Spleen (tissue), 11 donors: ENCODE data around the gene DOCK11. TPM values are rescaled to one million over a fixed set of nuclear protein-coding genes. Genes with fewer than 3 reads are reported as not detected.

Experiments
- DNase-seq: peaks from one replicate; pipeline ENCODE4 v3.0.0-alpha.2; 2020
- H3K27ac ChIP-seq, 8 donors: fragments of 200-600 bp; sonication (generic) in 7 of 8; 1 replicate in 4 of 8; 2 replicates in 4 of 8; pipeline versions ENCODE4 v1.5.0 to v1.8.0; 2016 to 2021; ENCODE audit warnings: inconsistent platforms in 4 of 8, mild to moderate bottlenecking in 4 of 8, moderate library complexity in 1 of 8
- H3K27me3 ChIP-seq, 7 donors: fragments of 200-600 bp; sonication (generic) in 6 of 7; replicated peaks in 1 of 7; 1 replicate in 4 of 7; 2 replicates in 3 of 7; pipeline versions ENCODE4 v1.5.0 to v1.8.0; 2016 to 2021; ENCODE audit warnings: inconsistent platforms in 3 of 7, mild to moderate bottlenecking in 1 of 7
- H3K36me3 ChIP-seq, 6 donors: fragments of 200-600 bp; sonication (generic) in 5 of 6; 1 replicate in 4 of 6; 2 replicates in 2 of 6; pipeline versions ENCODE4 v1.5.0 to v1.8.0; 2016 to 2021; ENCODE audit warnings: inconsistent platforms in 2 of 6
- H3K4me1 ChIP-seq, 6 donors: fragments of 200-600 bp; sonication (generic) in 5 of 6; 1 replicate in 3 of 6; 2 replicates in 3 of 6; pipeline versions ENCODE4 v1.5.0 to v1.8.0; 2016 to 2021; ENCODE audit warnings: inconsistent platforms in 3 of 6
- H3K4me3 ChIP-seq, 8 donors: fragments of 200-600 bp; sonication (generic) in 7 of 8; 1 replicate in 4 of 8; 2 replicates in 4 of 8; pipeline versions ENCODE4 v1.5.0 to v1.8.0; 2016 to 2021; ENCODE audit warnings: inconsistent platforms in 4 of 8, mild to moderate bottlenecking in 4 of 8, moderate library complexity in 2 of 8
- H3K9me3 ChIP-seq, 8 donors: fragments of 200-600 bp; sonication (generic) in 7 of 8; 1 replicate in 4 of 8; 2 replicates in 4 of 8; pipeline versions ENCODE4 v1.5.0 to v1.8.0; 2016 to 2021; ENCODE audit warnings: inconsistent platforms in 4 of 8
- POLR2A ChIP-seq, 3 donors: fragments of 450-650 bp; IDR thresholded peaks; one replicate each; pipeline ENCODE4 v1.5.1; 2017; ENCODE audit warnings: antibody characterized with exemption in 3 of 3, mild to moderate bottlenecking in 1 of 3
- POLR2AphosphoS5 ChIP-seq, 3 donors: sonication (generic); formaldehyde crosslinking; IDR thresholded peaks; one replicate each; pipeline ENCODE4 v1.5.1; 2017; ENCODE audit warnings: antibody characterized with exemption in 3 of 3
- WGBS, 5 donors: extraction: QIAGEN DNeasy Blood & Tissue Kit in 3 of 5; methylation state at CpG; one replicate each; pipeline versions ENCODE4 v1.1.5 to v1.1.7; 2013 to 2018; 5-methylcytosine and 5-hydroxymethylcytosine counted together
- intact Hi-C: fragments of 100-400 bp; cut with DNase I; formaldehyde crosslinking; loops from one replicate; pipeline ENCODE4 v1.15.0; 2023; ENCODE audit warnings: low total_unique reads
- polyA plus RNA-seq, 3 donors: library from polyadenylated mRNA; stranded (reverse); fragments of 200-250 nt; gene quantifications; one replicate each; pipeline ENCODE4 v1.2.1, GENCODE V29; 2013
- total RNA-seq, 7 donors: library from RNA; depleted of rRNA in 3 of 7; stranded (reverse); fragments of >200 nt in 3 of 7; fragmentation: NEBNext Ultra II Directional in 4 of 7; extraction: Animal tissue kit (Norgen Biotek cat#: 25700) in 4 of 7; gene quantifications; one replicate each; pipeline versions ENCODE4 v1.1.0 to v1.2.1, GENCODE V29; 2016 to 2021
- TF ChIP-seq, protein P1 (sequence below), 11 experiments: fragments of 200-600 bp in 7 of 11; fragments of 450-650 bp in 4 of 11; sonication (generic) in 4 of 11; IDR thresholded peaks in 8 of 11; conservative IDR thresholded peaks in 3 of 11; 1 replicate in 7 of 11; 2 replicates in 4 of 11; pipeline versions ENCODE4 v1.4.0 to v1.8.0; 2016 to 2021; ENCODE audit warnings: antibody characterized with exemption in 11 of 11, inconsistent platforms in 4 of 11, mild to moderate bottlenecking in 1 of 11
- donor health status: healthy with polysubstance abuse.
- donor health status: DM: no; HTN: no; CAD: no; lungs with moderate emphysema.
- donor health status: DM: no; HTN: no; CAD: no.
- donor health status: Bipolar disorder and iron deficiency.
- donor health status: healthy.
- donor health status: DM: no; HTN: no; CAD: no.
- donor health status: DM: yes; HTN: yes; CAD: no.

The DOCK11 gene
- total and polyA plus RNA-seq, 10 donors: 32.8 to 68.9 (median 56.0) TPM

GRCh38 chrX:118525174-118525730 is 29.6 kb downstream of the DOCK11 start:
- no peak for DNase-seq
- peaks cover 0 to 3% (median 0%) of the 10 kb centered on the region in 7 donors for H3K27me3 ChIP-seq
- intact Hi-C loops: no loop called here
- H3K4me3 ChIP-seq: no peak overlapping the region
- 57 to 92% (median 72%) methylated on average over 4 of the region's 4 CpGs for WGBS, 5 donors
- TF ChIP-seq POLR2A (IDR thresholded peaks at IDR 0.05): no peak
- no peak for TF ChIP-seq POLR2AphosphoS5 (IDR thresholded peaks at IDR 0.05)
- TF ChIP-seq, protein P1, sequence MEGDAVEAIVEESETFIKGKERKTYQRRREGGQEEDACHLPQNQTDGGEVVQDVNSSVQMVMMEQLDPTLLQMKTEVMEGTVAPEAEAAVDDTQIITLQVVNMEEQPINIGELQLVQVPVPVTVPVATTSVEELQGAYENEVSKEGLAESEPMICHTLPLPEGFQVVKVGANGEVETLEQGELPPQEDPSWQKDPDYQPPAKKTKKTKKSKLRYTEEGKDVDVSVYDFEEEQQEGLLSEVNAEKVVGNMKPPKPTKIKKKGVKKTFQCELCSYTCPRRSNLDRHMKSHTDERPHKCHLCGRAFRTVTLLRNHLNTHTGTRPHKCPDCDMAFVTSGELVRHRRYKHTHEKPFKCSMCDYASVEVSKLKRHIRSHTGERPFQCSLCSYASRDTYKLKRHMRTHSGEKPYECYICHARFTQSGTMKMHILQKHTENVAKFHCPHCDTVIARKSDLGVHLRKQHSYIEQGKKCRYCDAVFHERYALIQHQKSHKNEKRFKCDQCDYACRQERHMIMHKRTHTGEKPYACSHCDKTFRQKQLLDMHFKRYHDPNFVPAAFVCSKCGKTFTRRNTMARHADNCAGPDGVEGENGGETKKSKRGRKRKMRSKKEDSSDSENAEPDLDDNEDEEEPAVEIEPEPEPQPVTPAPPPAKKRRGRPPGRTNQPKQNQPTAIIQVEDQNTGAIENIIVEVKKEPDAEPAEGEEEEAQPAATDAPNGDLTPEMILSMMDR (IDR thresholded peaks at IDR 0.05 in 8 of 11, conservative IDR thresholded peaks at IDR 0.05 in 3 of 11): no peak
- peaks cover 0 to 98% (median 39%) of the 10 kb centered on the region in 6 donors for H3K4me1 ChIP-seq
- no peaks in the 10 kb centered on the region for H3K36me3 ChIP-seq
- peaks cover 0 to 4% (median 0%) of the 10 kb centered on the region in 8 donors for H3K9me3 ChIP-seq
- peak overlapping the region in 5 of 8 donors; percentile 7 to 81 (median 43) for H3K27ac ChIP-seq

GRCh38 chrX:118526149-118526548 is 30.5 kb downstream of the DOCK11 start:
- DNase-seq: no peak
- Histone ChIP-seq H3K4me3 (no peak overlapping the region), H3K27ac (peak overlapping the region in 7 of 8 donors; percentile 13 to 86 (median 33)), H3K27me3 (peaks cover 0 to 3% (median 0%) of the 10 kb centered on the region in 7 donors), H3K9me3 (peaks cover 0 to 4% (median 0%) of the 10 kb centered on the region in 8 donors), H3K36me3 (no peaks in the 10 kb centered on the region), H3K4me1 (peaks cover 0 to 98% (median 39%) of the 10 kb centered on the region in 6 donors)
- TF ChIP-seq, protein P1 (IDR thresholded peaks at IDR 0.05 in 8 of 11, conservative IDR thresholded peaks at IDR 0.05 in 3 of 11): no peak
- no peak for TF ChIP-seq POLR2AphosphoS5 (IDR thresholded peaks at IDR 0.05)
- no peak for TF ChIP-seq POLR2A (IDR thresholded peaks at IDR 0.05)
- intact Hi-C loops: no loop called here
- 55 to 59% (median 58%) methylated on average over 3 to 4 of the region's 4 CpGs for WGBS, 5 donors

GRCh38 chrX:118528071-118528737 is 32.6 kb downstream of the DOCK11 start:
- WGBS, 5 donors: 24 to 53% (median 32%) methylated on average over 9 to 10 of the region's 10 CpGs
- peak; percentile 83 for DNase-seq
- H3K36me3 ChIP-seq: no peaks in the 10 kb centered on the region
- H3K4me3 ChIP-seq: peak overlapping the region in 4 of 8 donors; percentile 17 to 62 (median 26)
- intact Hi-C loops: no loop called here
- H3K27ac ChIP-seq: peak overlapping the region; percentile 54 to 86 (median 76)
- peak in 1 of 3 donors; percentile 27 for TF ChIP-seq POLR2AphosphoS5 (IDR thresholded peaks at IDR 0.05)
- TF ChIP-seq POLR2A (IDR thresholded peaks at IDR 0.05): no peak
- H3K27me3 ChIP-seq: peaks cover 0 to 3% (median 0%) of the 10 kb centered on the region in 7 donors
- H3K9me3 ChIP-seq: peaks cover 0 to 4% (median 0%) of the 10 kb centered on the region in 8 donors
- peaks cover 0 to 89% (median 28%) of the 10 kb centered on the region in 6 donors for H3K4me1 ChIP-seq

DNA sequence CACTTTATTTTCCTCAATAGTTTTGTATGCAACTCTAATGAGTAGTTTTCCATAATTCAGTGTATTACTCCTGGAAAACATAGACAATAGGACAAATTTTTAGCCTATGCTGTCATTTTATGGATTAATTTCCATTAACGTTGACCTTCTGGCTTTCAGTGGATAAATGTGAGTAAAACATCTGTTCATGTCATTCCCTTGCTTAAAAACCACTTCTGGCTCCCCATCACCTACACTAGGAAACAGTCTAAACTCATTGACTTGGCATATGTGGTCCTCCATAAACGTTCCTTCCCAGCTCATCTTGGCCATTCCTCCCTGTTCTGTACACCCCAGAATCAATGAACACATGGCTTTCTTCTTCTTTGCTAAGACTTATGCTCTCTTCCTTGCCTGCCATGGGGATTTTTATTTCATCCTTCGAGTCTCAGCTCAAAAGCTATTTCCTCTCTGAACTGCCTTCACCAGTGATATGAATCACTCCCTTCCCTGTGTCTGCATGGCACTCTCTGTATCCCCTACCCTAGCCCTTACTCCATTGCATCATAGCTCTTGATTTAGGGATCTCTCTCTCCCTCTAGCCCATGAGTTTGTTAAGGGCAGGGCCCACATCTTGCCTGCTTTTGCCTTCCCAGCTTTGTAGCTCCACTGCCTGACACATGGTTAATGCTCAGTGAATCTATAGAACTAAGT is 34.8 kb downstream of the DOCK11 start:
- Histone ChIP-seq H3K27ac (peak overlapping the region in 5 of 8 donors; percentile 3 to 86 (median 81)), H3K9me3 (no peaks in the 10 kb centered on the region), H3K4me1 (peaks cover 0 to 88% (median 32%) of the 10 kb centered on the region in 6 donors), H3K36me3 (no peaks in the 10 kb centered on the region), H3K27me3 (no peaks in the 10 kb centered on the region), H3K4me3 (no peak overlapping the region)
- intact Hi-C loops: no loop called here
- WGBS, 5 donors: 33 to 54% (median 43%) methylated on average over 3 of the region's 3 CpGs
- no peak for TF ChIP-seq POLR2AphosphoS5 (IDR thresholded peaks at IDR 0.05)
- TF ChIP-seq, protein P1 (IDR thresholded peaks at IDR 0.05 in 8 of 11, conservative IDR thresholded peaks at IDR 0.05 in 3 of 11): no peak
- DNase-seq: no peak
